Amygdala (tissue), 56 donors: ENCODE results near the gene UQCRHL.

ENCODE experiments used
- DNase-seq, 56 donors: peaks; one replicate each; lab custom pipeline; 2025; lab: John Stamatoyannopoulos, UW

The UQCRHL gene

GRCh38 chr1:15799928-15800835, 7.3 kb downstream of the UQCRHL start:
- peak in 5 of 56 donors; percentile 3 to 25 (median 7) for DNase-seq

- DNase-seq: peak in 24 of 56 donors; percentile 4 to 73 (median 30)
These were observed 8.2 kb downstream of the UQCRHL start for GRCh38 chr1:15799004-15799867.

GRCh38 chr1:15797614-15798390, 9.6 kb downstream of the UQCRHL start:
- DNase-seq: no peak

DNA sequence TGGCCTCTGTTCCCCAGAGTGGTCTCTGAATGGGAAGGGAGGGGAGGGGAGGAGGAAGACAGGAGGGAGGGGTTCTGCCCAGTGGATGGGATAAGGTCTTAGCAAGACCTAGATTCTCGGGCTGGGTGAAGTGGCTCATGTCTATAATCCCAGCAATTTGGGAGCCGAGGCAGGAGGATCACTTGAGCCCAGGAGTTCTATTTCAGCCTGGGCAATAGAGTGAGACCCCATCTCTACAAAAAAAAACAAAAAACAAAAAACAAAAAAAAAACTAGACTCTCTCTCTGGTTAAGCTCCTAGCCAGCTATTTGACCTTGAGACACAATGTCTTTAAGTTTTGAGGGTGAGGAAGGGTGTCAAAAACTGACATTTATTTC, 11.4 kb downstream of the UQCRHL start:
- no peak for DNase-seq

DNA sequence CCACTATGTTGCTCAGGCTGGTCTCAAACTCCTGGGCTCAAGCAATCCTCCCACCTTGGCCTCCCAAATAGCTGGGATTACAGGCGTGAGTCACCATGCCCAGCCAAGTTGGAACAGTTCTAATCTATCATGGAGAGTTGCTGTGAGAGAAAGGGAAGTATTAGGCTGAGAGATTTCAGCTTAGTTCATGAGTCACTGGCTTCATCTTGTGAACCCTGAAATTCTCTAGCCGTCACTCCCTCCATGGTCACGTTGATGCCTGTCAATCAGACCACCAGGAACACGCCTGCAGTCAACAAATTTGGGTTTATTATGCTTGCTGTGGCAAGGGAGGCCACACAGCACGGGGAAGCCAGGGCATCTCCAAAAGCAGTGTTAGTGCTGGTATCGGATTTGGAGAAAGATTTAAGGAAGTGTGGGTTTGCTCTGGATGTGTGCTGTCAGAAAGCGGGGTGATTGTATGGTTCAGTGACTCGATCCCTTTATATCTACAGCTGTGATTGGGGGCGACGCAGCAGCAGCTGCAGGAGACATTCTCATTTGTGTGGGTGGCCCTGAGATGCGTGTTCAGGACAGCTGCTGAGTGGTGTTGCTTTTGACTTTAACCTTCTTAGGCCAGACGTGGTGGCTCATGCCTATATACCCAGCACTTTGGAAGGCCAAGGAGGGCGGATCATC, 18.7 kb downstream of the UQCRHL start:
- no peak for DNase-seq

GRCh38 chr1:15786581-15786980, 20.9 kb downstream of the UQCRHL start:
- peak in 6 of 56 donors; percentile 6 to 29 (median 11) for DNase-seq

DNA sequence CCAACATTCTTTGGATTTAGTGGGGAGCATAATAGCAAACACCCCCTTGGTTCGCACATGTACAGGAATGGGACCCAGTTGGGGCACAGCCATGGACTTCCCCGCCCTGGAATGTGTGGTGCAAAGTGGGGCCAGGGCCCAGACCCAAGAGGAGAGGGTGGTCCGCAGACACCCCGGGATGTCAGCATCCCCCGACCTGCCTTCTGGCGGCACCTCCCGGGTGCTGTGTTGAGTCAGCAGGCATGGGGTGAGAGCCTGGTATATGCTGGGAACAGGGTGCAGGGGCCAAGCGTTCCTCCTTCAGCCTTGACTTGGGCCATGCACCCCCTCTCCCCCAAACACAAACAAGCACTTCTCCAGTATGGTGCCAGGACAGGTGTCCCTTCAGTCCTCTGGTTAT, 21.8 kb downstream of the UQCRHL start:
- DNase-seq: no peak

DNA sequence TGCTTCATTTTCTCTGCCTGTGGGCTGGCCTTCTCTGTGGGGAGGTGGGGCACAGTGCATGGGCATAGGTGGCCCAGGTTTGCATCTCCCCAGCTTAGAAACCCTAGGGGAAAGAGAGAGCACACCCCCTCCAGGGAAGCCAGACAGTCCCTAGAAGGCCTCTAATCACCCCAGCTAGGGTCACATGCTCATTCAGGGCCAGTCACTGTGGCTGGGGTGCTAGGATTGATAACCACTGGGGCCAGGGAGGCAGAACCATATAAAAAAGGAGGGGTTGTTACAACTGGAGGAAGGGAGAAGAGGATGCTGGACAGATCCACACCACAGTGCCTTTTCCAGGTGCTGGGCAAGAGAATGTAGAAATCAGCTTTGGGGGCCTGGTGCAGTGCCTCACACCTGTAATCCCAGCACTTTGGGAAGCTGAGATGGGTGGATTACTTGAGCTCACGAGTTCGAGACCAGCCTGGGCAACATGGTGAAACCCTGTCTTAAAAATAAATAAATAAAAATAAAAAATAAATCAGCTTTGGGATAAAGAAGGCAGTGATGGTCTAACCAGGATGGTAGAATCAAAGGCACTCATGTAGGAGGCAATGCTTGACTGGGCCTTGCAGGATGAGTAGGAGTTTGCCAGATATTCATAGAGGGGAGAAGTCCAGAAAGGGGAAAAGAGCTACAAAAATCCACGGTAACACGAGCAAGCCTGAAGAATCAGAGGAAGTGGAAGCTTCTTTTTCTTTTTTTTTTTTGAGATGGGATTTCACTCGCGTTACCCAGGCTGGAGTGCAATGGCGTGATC, 29.3 kb downstream of the UQCRHL start:
- DNase-seq: no peak

GRCh38 chr1:15775706-15776105, 31.7 kb downstream of the UQCRHL start:
- DNase-seq: no peak

- DNase-seq: no peak
These were observed 35.5 kb downstream of the UQCRHL start for GRCh38 chr1:15771836-15772515.

GRCh38 chr1:15770313-15770962, 37.0 kb downstream of the UQCRHL start:
- DNase-seq: no peak

GRCh38 chr1:15768388-15768787, 39.1 kb downstream of the UQCRHL start:
- DNase-seq: no peak

GRCh38 chr1:15767941-15768340, 39.5 kb downstream of the UQCRHL start:
- DNase-seq: no peak

DNA sequence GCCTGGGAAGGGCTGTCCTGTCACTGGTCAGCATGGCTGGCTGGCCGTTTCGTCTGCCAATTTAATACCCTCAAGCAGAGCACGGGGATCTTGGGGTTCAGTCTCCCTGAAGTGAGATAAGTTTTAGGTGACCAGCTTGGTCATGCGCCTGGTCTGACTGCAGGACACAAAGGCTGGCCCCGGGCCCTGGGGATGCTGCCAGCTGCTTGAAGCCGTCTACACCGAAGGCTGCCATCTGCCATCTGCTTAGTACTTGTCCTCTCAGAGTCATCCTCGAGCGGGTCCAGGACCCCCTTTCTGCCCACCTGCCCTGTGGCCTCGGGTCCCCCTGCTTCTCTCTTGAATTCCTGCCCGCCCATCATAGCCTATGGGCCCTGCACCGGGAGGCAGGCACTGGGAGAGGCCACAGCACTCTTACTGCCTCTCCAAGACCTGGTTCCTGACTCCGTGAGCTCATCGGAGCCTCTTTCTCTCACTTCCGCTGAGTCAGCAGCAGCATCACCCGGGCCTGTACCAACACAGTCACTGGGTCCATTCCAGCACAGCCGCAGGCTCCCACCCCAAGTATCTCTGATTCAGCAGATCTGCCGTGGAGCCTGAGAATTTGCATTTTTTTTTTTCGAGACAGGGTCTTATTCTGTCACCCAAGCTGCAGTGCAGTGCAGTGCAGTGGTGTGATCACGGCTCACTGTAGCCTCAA, 41.8 kb downstream of the UQCRHL start:
- peak in 3 of 56 donors; percentile 2 to 38 (median 15) for DNase-seq

DNA sequence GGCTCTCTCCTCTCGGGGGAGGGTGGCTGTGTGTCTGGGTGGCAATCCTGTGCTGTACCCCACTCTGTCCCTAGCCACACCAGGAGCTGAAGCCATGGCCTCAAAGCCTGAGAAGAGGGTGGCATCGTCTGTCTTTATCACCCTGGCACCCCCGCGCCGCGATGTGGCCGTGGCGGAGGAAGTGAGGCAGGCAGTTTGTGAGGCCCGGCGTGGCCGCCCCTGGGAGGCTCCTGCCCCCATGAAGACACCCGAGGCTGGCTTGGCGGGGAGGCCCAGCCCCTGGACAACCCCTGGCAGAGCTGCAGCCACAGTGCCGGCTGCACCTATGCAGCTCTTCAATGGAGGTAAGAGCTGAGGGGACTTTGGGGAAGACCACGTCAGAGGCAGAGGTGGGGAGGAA, 42.6 kb downstream of the UQCRHL start:
- no peak for DNase-seq

- no peak for DNase-seq
These were observed 43.1 kb downstream of the UQCRHL start for GRCh38 chr1:15764269-15764764.

GRCh38 chr1:15762546-15762945, 44.9 kb downstream of the UQCRHL start:
- DNase-seq: no peak
